ENCODE results near the gene OCSTAMP.

The OCSTAMP gene

DNA sequence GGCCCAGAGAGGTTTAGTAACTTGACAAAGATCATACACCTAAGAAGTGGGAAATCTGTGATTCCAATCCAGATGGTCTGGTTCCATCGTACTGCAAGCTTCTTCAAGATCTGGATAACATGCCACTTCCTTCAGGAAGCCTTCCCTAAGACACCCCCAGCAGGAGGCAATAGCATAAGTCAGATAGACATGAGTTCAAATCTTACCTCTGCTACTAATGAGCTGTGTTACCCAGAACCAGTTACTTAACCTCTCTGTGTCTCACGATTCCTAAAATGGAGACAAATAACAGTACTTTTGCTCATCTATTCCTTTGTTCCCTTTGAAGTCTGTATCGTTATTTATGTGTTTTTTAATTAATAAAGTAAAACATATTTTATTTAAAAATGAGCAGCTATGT, 22.3 kb upstream of the OCSTAMP start:
- DNase-seq = no peak

DNA sequence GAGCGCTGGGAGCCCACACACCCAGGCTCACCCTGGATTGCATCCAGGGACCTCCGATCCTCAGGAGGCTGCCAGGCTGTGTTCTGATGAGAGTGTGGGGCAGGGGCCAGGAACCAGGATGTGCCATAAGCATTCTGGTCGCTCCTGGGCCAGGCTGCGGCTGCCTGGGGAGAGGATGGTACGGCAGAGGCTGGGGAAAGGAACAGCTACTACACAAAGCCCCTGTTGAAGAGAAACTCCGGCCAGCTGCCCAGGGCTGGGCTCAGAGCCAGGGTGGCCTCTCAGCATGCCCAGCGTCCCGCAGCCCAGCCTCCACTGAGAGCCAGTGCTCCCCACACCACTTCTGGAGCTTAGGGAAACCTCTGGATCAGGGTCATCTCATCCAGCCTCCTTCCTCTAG, 21.7 kb upstream of the OCSTAMP start:
- DNase-seq = no peak

DNA sequence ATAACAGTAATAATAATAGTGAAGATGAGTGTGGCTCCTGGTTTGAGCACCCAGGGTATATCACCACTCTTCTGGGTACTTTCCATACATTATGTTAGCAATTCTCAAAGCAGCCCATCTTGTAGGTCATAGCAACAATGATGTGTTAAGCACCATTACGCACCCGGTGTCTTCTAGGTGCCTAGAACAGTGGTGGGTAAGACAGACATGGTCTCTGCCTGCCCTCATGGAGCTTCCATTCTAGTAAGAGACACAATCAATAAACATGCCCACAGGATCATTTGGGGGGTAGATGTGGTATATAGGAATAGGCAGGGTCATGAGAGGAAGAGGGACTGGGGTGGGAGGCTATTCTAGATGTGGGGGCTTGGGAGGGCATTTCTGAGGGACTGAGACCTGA, 21.0 kb upstream of the OCSTAMP start:
- DNase-seq = no peak

DNA sequence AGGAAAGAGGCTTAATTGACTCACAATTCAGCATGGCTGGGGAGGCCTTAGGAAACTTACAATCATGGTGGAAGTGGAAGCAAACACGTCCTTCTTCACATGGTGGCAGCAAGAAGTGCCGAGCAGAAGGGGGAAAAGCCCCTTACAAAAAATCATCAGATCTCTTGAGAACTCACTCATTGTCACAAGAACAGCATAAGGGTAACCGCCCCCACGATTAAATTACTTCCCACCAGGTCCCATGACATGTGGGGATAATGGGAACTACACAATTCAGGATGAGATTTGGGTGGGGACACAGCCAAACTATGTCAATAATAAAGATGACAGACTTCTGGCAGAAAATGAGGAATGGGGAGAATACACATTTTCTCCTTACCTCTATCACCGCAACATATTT, 20.5 kb upstream of the OCSTAMP start:
- DNase-seq = no peak

DNA sequence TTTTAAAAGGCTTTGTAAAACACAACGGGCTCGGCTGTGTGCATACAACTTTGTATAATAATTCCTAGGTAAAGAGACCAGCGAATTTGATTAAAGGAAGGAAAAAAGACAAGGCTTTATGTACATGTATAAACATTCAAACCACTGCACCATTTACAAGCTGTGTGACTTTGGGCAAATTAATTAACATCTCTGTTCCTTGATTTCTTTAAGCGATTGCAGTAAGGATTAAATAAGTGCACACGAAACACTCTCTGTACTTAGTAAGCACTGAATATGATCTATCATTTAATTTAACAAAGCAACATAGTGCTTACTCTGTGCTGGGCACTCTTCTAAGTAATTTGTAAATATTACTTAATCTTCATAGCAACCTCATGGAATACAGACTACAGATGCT, 19.5 kb upstream of the OCSTAMP start:
- DNase-seq = no peak

DNA sequence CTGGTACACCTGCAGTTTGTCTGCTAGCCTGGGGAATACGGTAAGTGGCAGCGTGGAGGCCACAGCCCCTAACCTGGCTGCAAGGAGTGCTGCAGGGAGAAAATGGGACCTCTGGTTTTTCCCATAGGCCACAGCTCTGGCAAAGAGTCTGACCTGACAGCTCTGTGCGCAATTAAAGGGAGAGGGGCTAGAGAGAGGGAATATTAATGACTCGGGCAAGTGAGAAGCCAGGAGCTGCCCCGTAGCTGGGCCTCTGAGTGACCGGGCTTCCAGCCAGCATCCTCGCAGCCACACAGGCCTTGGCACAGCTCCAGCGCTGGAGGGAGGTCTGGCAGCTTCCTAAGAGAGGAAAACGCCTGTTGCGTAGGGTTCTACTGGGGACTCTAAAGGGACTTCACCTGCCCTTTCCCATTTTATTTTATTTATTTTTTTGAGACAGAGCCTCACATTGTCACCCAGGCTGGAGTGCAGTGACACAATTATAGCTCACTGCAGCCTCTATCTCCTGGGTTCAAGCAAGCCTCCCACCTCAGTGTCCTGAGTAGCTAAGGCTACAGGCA, 18.2 kb upstream of the OCSTAMP start:
- peak; percentile 75 for DNase-seq

DNA sequence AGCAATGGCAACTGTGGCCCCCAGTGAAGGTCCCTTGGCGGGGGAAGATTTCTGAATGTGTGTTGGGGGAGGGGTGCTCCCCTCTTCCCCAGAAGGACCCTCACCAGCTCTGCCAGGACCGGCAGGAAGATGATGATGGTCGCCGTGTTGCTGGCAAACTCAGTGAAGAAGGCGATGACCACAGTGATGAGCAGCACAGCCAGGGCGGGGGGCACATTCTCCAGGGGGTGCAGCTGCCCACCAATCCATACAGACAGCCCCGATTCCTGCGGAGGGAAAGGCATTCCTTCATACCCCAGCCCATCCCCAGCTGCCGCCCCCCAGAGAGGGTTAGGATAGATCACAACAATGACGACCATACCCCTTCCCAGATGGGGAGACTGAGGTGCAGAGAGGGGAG, 15.7 kb upstream of the OCSTAMP start:
- no peak for DNase-seq

DNA sequence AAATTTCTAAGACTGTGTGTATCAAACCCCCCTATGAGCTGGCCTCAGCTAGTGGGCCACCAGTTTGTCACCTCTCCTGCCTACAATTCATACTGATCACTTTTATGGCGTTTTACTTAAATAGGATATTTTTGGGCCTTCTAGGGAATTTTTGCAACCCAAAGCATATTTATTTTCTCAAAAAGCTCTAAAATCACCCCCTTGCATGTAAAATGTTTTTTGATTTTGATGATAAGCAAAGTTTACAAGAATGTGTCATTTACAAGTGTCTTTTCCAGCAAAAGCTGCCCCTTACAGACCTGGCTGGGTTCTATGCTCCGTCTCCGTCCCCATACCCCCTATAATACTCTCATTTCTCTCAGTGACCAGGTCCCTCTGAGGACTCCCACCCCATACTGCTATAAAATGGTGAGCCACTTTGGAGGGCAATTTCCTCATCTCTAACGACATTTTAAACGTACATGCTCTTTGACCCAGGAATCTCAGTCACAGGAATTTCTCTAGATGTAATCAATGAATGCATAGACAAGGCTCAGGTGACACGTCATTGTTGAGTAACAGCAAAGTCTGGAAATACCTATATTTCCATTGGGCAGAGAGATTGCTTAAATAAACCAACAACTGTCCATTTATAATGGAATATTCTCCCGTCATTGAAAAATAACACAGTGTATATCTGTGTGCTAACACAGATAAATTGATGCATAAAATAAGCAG, 13.9 kb upstream of the OCSTAMP start:
- no peak for DNase-seq

DNA sequence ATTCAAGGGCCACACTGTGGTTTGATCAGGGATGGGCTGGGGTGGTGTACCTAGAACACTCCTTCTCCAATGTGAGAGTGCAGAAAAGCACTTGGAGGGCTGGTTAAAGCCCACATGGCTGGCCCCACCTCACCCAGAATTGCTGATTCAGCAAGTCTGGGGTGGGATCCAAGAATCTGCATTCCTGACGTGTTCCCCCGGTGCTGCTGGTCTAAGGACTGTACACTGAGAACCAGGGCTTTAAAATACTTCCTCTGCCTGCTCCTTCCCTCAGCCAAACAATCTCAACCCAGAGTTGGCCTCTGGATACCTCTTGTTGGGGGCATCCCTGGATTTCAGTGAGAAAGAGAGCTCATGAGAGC, 13.4 kb upstream of the OCSTAMP start:
- DNase-seq = no peak

DNA sequence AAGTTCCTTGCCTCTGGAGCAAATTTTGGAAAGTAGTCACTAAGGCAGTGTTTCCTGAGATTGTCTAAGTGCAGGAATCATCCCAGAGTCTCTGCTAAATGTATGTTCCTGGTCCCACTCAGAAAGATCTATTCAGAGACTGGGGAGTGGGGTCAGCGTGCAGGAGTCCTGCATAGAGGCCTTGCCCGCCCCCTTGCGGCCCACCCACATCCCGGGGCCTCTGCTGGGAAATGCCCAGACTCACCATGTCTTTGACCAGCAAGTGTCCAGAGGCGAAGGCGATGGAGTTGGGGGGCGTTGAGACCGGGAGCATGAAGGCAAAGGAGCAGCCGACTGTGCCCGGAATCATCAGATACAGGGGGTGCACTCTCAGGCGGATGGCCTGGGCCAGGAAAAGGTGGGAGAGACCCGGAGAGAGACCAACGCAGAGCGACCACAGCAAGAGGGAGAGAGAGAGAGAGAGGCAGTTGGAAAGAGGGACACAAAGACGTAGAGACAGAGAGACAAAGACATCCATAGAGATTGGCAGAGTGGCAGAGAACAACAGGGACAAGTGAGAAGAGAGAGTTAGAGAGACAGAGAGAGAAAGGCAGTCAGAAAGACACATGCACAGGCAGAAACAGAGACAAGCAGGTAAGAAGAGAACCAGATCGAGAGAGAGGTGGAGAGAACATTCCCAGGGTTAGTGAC, 12.9 kb upstream of the OCSTAMP start:
- no peak for DNase-seq

DNA sequence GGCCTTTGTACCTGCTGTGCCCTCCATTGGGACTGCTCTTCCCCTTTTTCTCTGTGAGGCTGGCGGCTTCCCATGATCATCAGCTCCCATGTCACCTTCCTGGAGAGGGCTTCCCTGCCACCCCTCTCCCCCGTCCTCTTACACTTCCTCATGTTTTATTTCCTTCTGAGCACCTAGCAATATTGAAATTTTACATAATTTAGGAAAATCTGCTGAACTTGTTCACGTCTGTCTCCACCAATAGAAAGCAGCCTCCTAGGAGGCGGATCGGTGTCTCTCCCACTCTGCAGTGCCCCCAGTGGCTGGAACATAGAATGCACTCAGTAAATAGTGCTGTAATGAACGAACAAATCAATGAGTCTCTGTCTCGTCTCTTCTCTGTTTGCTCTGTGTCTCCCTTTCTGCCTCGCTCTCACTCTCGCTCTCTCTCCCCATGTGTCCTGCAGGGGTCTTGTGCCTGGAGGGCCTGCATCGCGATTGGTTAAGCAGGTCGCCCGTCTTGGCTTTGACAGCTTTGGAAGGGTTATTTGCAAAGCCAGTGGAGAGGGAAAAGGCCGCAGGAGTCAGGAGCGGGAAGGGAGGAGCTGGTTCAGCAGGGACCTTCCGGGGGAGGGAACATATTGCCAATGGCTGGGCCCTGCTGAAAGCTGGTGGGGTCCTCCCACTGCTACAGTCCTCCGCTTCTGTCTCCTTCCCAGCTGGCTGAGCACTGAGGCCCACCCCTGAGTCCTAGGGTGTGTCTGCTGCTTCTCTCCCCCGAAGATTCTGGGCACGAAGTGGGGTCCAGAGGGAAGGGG, 12.1 kb upstream of the OCSTAMP start:
- DNase-seq = peak; percentile 60

DNA sequence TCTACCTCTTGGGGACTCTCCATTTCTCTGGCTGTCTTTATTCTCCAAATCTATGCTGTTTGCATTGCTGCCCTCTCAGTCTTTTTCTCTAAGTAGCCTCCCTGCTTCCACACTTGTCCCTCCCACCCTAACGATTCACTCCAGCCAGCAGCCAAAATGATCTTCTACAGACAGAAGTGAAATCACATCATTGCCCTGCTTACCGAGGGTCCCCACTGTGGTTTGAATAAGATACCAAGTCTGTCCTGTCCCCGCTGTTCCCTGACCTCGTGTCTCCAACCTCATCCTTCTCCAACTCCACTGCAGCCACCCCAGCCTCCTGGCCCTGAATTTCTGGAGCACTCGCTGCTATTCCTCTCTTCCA, 11.5 kb upstream of the OCSTAMP start:
- no peak for DNase-seq

DNA sequence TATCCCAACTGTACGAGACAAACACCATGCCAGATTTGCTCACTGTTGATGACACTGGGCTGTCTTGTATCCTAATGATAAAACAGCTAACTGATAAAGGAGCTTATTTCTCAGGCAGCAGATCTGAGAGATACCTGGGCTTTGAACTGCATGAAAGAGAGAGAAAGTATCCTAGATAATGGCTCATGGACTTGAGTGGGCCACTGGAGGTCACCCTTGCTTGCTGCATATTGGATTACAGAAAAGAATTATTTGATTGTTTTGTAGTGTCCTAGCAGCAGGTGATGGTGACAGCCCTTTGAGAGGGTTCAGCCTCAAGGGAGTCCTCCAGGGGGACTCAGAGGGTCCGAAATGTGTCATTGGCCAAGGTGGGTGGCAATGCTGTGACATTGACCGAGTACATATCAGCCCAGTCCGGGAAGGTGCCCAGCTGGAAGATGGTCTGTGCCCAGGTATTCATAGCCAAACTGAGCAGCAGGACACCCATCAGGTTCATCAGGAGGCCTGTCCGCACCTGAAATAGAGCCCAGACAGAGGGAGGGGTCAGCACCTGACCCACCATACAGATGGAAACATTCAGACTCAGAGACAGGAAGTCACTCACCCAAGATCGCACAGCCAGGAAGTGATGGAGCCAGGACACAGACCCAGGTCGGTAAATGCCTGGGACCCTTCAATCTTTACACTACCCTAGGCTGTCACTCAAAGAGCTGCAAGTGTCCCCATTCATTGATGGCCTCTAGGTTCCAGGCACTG, 9.4 kb upstream of the OCSTAMP start:
- DNase-seq = no peak

DNA sequence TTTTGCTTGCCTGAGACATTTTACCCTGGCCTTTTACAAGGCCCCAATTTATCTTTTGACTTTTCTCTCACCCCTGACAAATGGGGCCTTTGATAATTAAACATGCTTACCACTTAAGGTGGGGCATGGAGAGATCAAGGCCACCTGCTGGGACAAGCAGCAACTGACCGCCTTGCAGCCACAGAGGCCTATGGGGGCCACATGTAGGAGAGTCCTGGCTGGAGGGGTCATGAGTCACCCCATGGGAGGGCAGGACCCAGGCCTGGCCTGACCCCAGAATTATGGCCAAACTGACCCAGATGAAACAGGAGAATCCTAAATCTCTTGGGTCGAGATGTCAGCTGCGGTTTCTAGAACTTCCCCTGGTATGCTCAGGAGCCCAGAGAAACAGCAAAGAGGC, 8.5 kb upstream of the OCSTAMP start:
- no peak for DNase-seq

DNA sequence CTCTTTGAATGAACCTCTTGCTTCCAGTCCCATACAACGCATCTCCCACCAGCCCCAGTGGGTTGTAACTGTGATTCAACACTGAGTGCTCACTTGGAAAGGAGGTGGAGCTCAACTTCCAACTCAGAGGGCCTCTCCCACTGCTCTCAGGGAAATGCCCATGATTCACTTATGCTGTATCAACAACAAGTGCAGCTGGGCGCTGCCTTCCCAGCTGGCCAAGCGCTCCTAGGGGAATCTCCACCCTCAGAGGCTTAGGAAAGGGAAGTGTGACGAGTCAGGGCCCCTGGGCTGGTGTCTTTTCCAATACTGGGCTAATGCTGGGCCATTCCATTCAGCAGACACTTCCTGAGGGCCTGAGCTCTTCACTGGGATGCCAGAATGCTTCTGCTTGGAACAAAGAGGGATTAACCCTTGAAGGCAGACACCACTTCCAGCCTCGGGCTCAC, 8.1 kb upstream of the OCSTAMP start:
- DNase-seq = peak; percentile 76

DNA sequence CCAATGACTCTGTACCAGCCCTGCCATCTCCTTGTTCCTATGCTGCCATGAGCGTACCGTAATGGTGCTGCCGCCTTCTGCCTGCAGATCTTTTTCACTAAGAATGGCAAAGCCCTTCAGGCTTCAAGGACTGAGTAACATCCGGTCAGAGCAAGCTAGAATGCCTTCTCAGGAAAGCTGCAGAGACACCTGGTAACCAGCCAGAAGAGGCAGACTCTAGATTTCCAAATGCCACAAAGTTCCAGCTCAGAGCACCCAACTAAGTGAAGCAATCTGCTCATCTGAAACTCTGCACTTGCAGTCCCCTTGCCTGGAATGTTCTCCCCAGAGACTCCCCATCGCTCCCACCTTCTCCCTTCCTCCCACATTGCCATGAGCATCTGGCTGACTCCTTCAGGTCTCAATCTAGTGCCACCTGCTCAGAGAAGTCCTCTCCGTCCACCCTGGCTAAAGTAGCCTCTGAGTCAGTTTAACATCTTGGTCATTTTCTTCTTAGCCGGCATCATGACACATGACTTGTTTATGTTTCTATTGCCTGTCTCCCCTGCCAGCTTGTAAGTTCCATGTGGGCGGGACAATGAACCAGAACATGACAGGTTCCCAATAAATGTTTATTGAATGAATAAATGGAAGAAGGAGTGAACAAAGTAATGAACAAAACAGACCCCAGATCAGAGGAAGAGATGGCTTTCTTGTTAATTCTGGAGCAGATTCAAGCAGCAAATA, 6.9 kb upstream of the OCSTAMP start:
- peak; percentile 15 for DNase-seq

DNA sequence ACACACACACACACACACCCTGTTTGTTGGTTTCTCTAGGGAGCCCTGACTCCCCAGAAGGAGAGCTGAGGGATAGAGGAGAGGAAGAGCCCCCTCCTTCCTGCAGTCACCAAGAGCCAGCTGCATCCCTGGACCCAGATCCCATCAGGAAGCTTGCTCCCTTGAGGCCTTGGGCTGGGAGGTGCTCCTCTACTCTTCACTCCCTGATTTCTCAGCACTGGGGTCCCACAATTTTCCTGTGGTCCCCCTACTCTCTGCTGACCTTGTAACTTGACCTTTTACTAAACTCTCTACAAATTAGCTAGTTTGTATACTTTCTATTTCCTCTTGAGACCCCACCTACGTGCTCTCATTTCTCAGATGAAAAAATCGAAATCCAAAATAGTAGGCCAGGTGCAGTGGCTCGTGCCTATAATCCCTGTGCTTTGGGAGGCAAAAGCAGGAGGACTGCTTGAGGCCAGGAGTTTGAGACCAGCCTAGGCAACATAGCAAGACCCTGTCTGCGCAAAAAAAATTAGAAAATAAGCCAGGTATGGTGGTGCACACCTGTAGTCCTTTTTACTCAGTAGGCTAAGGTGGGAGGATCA, 5.0 kb upstream of the OCSTAMP start:
- DNase-seq = no peak

DNA sequence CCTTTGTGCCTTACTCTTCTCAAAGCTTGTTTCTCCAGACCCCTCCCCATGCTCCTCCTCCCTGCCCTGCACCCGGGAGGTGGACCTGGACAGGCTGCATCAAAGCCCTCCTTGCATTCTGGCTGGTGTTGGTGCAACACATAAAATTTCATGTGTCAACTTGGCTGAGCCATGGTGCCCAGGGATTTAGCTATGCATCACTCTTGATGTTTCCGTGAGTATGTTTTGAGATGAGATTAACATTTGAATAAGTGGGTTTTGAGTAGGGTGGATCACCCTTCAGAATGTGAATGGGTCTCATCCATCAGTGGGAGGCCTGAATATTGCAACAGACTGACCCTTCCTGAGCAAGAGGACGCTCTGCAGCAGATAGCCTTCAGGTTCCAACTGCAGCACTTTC, 4.4 kb upstream of the OCSTAMP start:
- no peak for DNase-seq

DNA sequence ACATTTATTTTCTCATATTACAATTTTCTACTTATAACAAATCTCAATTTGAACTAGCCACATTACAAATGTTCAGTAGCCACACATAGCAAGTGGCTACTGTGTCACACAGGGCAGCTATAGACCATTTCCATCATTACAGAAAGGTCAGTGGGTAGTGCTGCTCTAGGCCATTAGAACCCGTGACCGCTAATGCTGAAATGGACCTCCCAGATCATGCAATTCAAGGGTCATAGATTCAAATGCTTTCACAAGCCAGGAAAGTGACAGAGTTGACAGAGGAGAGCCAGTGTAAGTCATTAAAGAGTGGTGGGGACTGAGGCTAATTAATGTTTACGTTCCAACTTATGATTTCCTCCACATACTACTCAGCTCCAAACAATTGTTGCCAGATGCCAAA, 3.5 kb upstream of the OCSTAMP start:
- DNase-seq = no peak

DNA sequence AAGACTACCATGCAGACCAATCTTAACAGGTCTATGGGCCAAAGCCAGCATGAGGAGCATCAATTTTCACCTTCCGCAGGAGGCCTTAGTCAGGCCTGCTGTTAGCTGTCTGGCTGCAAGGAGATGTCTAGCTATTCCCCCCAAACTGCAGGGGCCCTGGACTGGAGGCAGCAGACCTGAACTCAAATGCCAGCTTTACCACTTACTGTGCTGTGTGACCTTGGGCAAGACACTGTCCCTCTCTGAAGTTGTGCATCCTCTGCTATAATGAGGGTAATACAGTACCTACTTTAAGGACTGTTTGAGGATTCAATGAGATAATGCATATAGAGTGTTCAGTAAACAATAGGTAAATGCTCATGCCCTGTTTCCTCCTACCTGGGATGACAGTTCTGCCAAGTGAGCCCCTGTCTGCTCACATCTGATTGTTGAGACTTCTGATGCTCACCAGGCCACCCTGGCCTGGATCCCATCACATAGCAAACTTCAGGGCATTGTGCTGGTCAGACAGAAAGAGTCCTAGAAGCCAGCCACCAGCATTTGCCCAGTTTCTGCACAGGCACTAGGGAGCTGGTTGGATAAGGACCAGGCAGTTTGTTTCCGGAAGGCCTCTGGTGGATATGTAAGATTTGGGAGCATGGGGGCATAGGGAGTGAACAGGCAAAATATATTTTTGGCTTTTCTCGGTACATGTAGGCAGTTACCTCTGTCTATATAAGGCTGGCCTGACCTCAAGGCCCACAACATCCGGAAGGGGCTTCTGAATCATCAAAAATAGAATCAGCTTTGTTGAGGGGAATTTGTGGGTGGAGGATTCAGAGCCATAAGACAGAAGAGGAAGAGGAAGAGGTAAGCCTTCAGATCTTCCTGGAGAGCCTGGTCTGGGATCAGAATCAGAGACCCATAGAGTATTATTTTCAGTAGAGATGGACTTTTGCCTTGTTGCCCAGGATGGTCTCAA, 2.3 kb upstream of the OCSTAMP start:
- no peak for DNase-seq

Measured in fibroblast of skin of scalp (primary cell).